WI38 (cell line): ENCODE data around the gene MAN1C1.

ENCODE experiments used
- H3K4me3 ChIP-seq: 2 replicates; pipeline ENCODE4 v1.5.1; 2011; ENCODE audit warnings: low read depth, mild to moderate bottlenecking, control low read depth, low read length
- CTCF ChIP-seq: IDR thresholded peaks from 2 replicates; pipeline ENCODE4 v1.5.1; 2012; ENCODE audit warnings: low read depth, mild to moderate bottlenecking, control low read depth, low read length

MAN1C1 gene

DNA sequence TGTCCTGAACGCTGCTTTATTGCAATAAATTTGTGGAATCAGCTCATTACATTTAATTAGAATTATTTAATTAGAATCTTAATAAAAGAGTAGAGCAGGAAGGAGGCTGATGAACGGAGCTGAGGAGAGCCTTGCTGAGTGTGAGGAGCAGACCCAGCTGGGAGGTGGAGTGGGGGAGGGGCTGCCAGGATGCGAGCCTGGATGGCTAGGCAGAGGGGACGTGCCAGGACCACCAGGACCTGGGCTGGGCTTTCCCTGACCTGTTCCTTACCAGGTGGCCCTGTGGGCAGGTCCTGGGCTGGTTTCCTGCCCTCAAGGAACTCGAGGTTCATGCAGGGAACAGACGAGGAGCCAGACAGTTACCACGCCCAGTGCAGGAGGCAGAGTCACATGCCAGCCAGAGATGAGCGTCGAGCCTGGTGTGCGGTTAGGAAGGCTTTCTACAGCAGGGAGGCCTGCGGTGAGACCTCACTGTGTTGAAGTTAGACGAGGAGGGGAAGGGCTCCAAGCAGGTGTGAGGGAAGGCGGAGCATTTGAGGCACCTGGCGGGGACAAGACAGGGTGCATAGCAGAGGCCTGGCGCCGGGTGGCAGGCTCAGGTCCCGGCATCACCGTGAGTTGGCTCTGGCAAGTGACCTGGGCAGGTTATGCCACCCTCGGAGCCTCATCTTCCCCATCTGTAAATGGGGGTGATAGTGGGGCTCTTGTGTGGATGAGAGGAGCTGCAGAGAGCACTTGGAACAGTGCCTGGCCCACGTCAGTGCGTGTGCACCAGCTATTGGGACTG is 39.3 kb upstream of the MAN1C1 start:
- no peak for TF ChIP-seq CTCF
- no peak overlapping the region for H3K4me3 ChIP-seq

- H3K4me3 ChIP-seq, result no peak overlapping the region
- no peak for TF ChIP-seq CTCF
Observed at GRCh38 chr1:25579292-25580252, 37.0 kb upstream of the MAN1C1 start.

GRCh38 chr1:25580927-25581326 is 35.7 kb upstream of the MAN1C1 start:
- TF ChIP-seq CTCF, result no peak
- no peak overlapping the region for H3K4me3 ChIP-seq

- no peak for TF ChIP-seq CTCF
- H3K4me3 ChIP-seq, result no peak overlapping the region
Observed at GRCh38 chr1:25581764-25582163, 34.8 kb upstream of the MAN1C1 start.

DNA sequence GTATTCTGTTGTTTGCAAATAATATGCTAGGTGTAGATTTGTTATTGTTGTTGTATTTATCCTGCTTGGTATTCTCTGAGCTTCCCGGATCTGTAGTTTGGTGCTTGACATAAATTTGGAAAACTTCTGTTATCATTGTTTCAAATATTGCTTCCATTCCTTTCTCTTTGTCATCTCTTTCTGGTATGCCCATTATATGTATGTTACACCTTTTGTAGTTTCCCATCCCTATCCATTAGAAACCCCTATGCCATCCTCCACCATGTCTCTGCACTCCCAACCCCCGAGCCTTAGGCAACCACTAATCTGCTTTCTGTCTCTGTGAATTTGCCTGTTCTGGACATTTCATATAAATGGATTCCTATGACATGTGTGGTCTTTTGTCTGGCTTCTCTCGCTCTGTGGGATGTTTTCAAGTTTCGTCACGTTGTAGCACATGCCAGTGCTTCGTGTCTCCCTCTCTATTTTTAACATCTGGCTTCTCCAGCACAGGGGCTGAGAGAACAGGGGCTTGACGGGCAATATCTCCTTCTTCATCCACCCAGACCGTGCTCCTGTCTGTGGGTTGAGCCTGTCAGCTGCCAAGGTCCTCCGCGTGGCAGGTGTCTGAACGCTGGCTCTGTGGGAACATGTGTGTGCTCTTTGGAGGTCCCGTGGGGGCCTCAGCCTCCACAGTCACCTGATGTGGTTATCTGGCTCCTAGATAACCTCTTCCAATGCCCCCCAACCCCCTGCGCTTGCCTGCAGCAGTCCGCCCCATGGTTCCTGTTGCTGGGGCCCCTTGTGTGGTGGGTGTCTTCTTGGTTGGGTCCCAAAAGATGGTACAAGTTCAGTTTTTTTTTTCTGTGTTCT is 32.8 kb upstream of the MAN1C1 start:
- no peak for TF ChIP-seq CTCF

GRCh38 chr1:25586181-25586588 is 30.4 kb upstream of the MAN1C1 start:
- no peak overlapping the region for H3K4me3 ChIP-seq
- no peak for TF ChIP-seq CTCF

More for the DNA sequence above, 32.8 kb upstream of the MAN1C1 start:
- no peak overlapping the region for H3K4me3 ChIP-seq
